Measurements from ENCODE around the gene TBCCD1. TPM values are rescaled to one million over a fixed set of nuclear protein-coding genes. Genes with fewer than 3 reads are reported as not detected.

The TBCCD1 gene
- total RNA-seq, 1 experiment from 2014 or later, result 38.7 TPM

- H3K4me2 ChIP-seq (ENCODE audit: low read depth, low read length, poor library complexity, severe bottlenecking), result no peak overlapping the region
- DNase-seq, result peak; percentile 84
Observed at GRCh38 chr3:186609247-186609868, 42.2 kb upstream of the TBCCD1 start.

GRCh38 chr3:186608624-186609215 lies 41.6 kb upstream of the TBCCD1 start:
- Histone ChIP-seq H3K27ac (ENCODE audit: low read length) (no peak overlapping the region), H2AFZ (ENCODE audit: low read length) (no peak overlapping the region), H3K9ac (ENCODE audit: low read length) (no peak overlapping the region), H3K4me2 (ENCODE audit: low read depth, low read length, poor library complexity, severe bottlenecking) (no peak overlapping the region), H3K9me2 (replicated peaks; ENCODE audit: insufficient read depth, low read length) (no peaks in the 10 kb centered on the region), H3K27me3 (ENCODE audit: low read length) (no peaks in the 10 kb centered on the region), H3K36me3 (ENCODE audit: insufficient read depth, low read length) (no peaks in the 10 kb centered on the region), H3K4me1 (ENCODE audit: low read length) (no peaks in the 10 kb centered on the region), H4K20me1 (ENCODE audit: insufficient read depth, low read depth, low read length) (no peaks in the 10 kb centered on the region), H3K79me2 (ENCODE audit: low read length) (no peaks in the 10 kb centered on the region), H3K4me3 (ENCODE audit: low read length) (no peak overlapping the region), H3K9me3 (ENCODE audit: low read length) (no peaks in the 10 kb centered on the region)
- DNase-seq, result no peak

More at GRCh38 chr3:186609247-186609868, 42.2 kb upstream of the TBCCD1 start:
- Histone ChIP-seq H3K9me2 (replicated peaks; ENCODE audit: insufficient read depth, low read length) (no peaks in the 10 kb centered on the region), H2AFZ (ENCODE audit: low read length) (no peak overlapping the region), H3K36me3 (ENCODE audit: insufficient read depth, low read length) (no peaks in the 10 kb centered on the region), H3K9ac (ENCODE audit: low read length) (no peak overlapping the region), H3K27ac (ENCODE audit: low read length) (no peak overlapping the region), H4K20me1 (ENCODE audit: insufficient read depth, low read depth, low read length) (no peaks in the 10 kb centered on the region), H3K27me3 (ENCODE audit: low read length) (no peaks in the 10 kb centered on the region), H3K4me3 (ENCODE audit: low read length) (no peak overlapping the region), H3K79me2 (ENCODE audit: low read length) (no peaks in the 10 kb centered on the region), H3K9me3 (ENCODE audit: low read length) (no peaks in the 10 kb centered on the region), H3K4me1 (ENCODE audit: low read length) (peaks cover 3% of the 10 kb centered on the region)

GRCh38 chr3:186605561-186606545 lies 38.7 kb upstream of the TBCCD1 start:
- Histone ChIP-seq H3K9ac (ENCODE audit: low read length) (no peak overlapping the region), H3K27me3 (ENCODE audit: low read length) (no peaks in the 10 kb centered on the region), H3K4me1 (ENCODE audit: low read length) (no peaks in the 10 kb centered on the region), H3K9me3 (ENCODE audit: low read length) (no peaks in the 10 kb centered on the region), H3K27ac (ENCODE audit: low read length) (no peak overlapping the region), H4K20me1 (ENCODE audit: insufficient read depth, low read depth, low read length) (no peaks in the 10 kb centered on the region), H3K9me2 (replicated peaks; ENCODE audit: insufficient read depth, low read length) (no peaks in the 10 kb centered on the region), H2AFZ (ENCODE audit: low read length) (no peak overlapping the region), H3K4me3 (ENCODE audit: low read length) (no peak overlapping the region), H3K36me3 (ENCODE audit: insufficient read depth, low read length) (no peaks in the 10 kb centered on the region), H3K79me2 (ENCODE audit: low read length) (no peaks in the 10 kb centered on the region), H3K4me2 (ENCODE audit: low read depth, low read length, poor library complexity, severe bottlenecking) (no peak overlapping the region)
- no peak for DNase-seq

- Histone ChIP-seq H2AFZ (ENCODE audit: low read length) (no peak overlapping the region), H3K79me2 (ENCODE audit: low read length) (no peaks in the 10 kb centered on the region), H3K27me3 (ENCODE audit: low read length) (no peaks in the 10 kb centered on the region), H3K9me3 (ENCODE audit: low read length) (no peaks in the 10 kb centered on the region), H3K36me3 (ENCODE audit: insufficient read depth, low read length) (no peaks in the 10 kb centered on the region), H4K20me1 (ENCODE audit: insufficient read depth, low read depth, low read length) (no peaks in the 10 kb centered on the region), H3K9ac (ENCODE audit: low read length) (no peak overlapping the region), H3K27ac (ENCODE audit: low read length) (no peak overlapping the region), H3K9me2 (replicated peaks; ENCODE audit: insufficient read depth, low read length) (no peaks in the 10 kb centered on the region), H3K4me3 (ENCODE audit: low read length) (no peak overlapping the region), H3K4me2 (ENCODE audit: low read depth, low read length, poor library complexity, severe bottlenecking) (no peak overlapping the region), H3K4me1 (ENCODE audit: low read length) (no peaks in the 10 kb centered on the region)
- no peak for DNase-seq
Observed at GRCh38 chr3:186605078-186605477, 37.9 kb upstream of the TBCCD1 start.

GRCh38 chr3:186603159-186603558 lies 36.0 kb upstream of the TBCCD1 start:
- Histone ChIP-seq H4K20me1 (ENCODE audit: insufficient read depth, low read depth, low read length) (no peaks in the 10 kb centered on the region), H3K9ac (ENCODE audit: low read length) (no peak overlapping the region), H2AFZ (ENCODE audit: low read length) (no peak overlapping the region), H3K4me1 (ENCODE audit: low read length) (no peaks in the 10 kb centered on the region), H3K27me3 (ENCODE audit: low read length) (no peaks in the 10 kb centered on the region), H3K27ac (ENCODE audit: low read length) (no peak overlapping the region), H3K9me3 (ENCODE audit: low read length) (no peaks in the 10 kb centered on the region), H3K9me2 (replicated peaks; ENCODE audit: insufficient read depth, low read length) (no peaks in the 10 kb centered on the region), H3K79me2 (ENCODE audit: low read length) (no peaks in the 10 kb centered on the region), H3K4me2 (ENCODE audit: low read depth, low read length, poor library complexity, severe bottlenecking) (no peak overlapping the region), H3K36me3 (ENCODE audit: insufficient read depth, low read length) (no peaks in the 10 kb centered on the region), H3K4me3 (ENCODE audit: low read length) (no peak overlapping the region)
- DNase-seq, result no peak

- Histone ChIP-seq H2AFZ (ENCODE audit: low read length) (no peak overlapping the region), H3K9me2 (replicated peaks; ENCODE audit: insufficient read depth, low read length) (no peaks in the 10 kb centered on the region), H3K4me1 (ENCODE audit: low read length) (no peaks in the 10 kb centered on the region), H4K20me1 (ENCODE audit: insufficient read depth, low read depth, low read length) (no peaks in the 10 kb centered on the region), H3K27ac (ENCODE audit: low read length) (no peak overlapping the region), H3K9ac (ENCODE audit: low read length) (no peak overlapping the region), H3K4me2 (ENCODE audit: low read depth, low read length, poor library complexity, severe bottlenecking) (no peak overlapping the region), H3K27me3 (ENCODE audit: low read length) (no peaks in the 10 kb centered on the region), H3K79me2 (ENCODE audit: low read length) (no peaks in the 10 kb centered on the region), H3K4me3 (ENCODE audit: low read length) (no peak overlapping the region), H3K36me3 (ENCODE audit: insufficient read depth, low read length) (no peaks in the 10 kb centered on the region), H3K9me3 (ENCODE audit: low read length) (no peaks in the 10 kb centered on the region)
- DNase-seq, result no peak
Observed at GRCh38 chr3:186600896-186601295, 33.8 kb upstream of the TBCCD1 start.

GRCh38 chr3:186599785-186600166 lies 32.6 kb upstream of the TBCCD1 start:
- no peak for DNase-seq
- Histone ChIP-seq H3K4me2 (ENCODE audit: low read depth, low read length, poor library complexity, severe bottlenecking) (no peak overlapping the region), H3K9me2 (replicated peaks; ENCODE audit: insufficient read depth, low read length) (no peaks in the 10 kb centered on the region), H2AFZ (ENCODE audit: low read length) (no peak overlapping the region), H3K27me3 (ENCODE audit: low read length) (no peaks in the 10 kb centered on the region), H4K20me1 (ENCODE audit: insufficient read depth, low read depth, low read length) (no peaks in the 10 kb centered on the region), H3K9me3 (ENCODE audit: low read length) (no peaks in the 10 kb centered on the region), H3K36me3 (ENCODE audit: insufficient read depth, low read length) (no peaks in the 10 kb centered on the region), H3K4me1 (ENCODE audit: low read length) (no peaks in the 10 kb centered on the region; the same call in 1 of the 2 replicates), H3K4me3 (ENCODE audit: low read length) (no peak overlapping the region), H3K79me2 (ENCODE audit: low read length) (no peaks in the 10 kb centered on the region), H3K27ac (ENCODE audit: low read length) (no peak overlapping the region), H3K9ac (ENCODE audit: low read length) (no peak overlapping the region)

- Histone ChIP-seq H4K20me1 (ENCODE audit: insufficient read depth, low read depth, low read length) (no peaks in the 10 kb centered on the region), H3K9me3 (ENCODE audit: low read length) (no peaks in the 10 kb centered on the region), H3K79me2 (ENCODE audit: low read length) (no peaks in the 10 kb centered on the region), H3K36me3 (ENCODE audit: insufficient read depth, low read length) (no peaks in the 10 kb centered on the region), H2AFZ (ENCODE audit: low read length) (no peak overlapping the region), H3K4me3 (ENCODE audit: low read length) (no peak overlapping the region), H3K27ac (ENCODE audit: low read length) (no peak overlapping the region), H3K9me2 (replicated peaks; ENCODE audit: insufficient read depth, low read length) (no peaks in the 10 kb centered on the region), H3K4me2 (ENCODE audit: low read depth, low read length, poor library complexity, severe bottlenecking) (no peak overlapping the region), H3K27me3 (ENCODE audit: low read length) (no peaks in the 10 kb centered on the region), H3K4me1 (ENCODE audit: low read length) (no peaks in the 10 kb centered on the region; the same call in 1 of the 2 replicates), H3K9ac (ENCODE audit: low read length) (no peak overlapping the region)
- DNase-seq, result no peak
Observed at GRCh38 chr3:186599142-186599784, 32.1 kb upstream of the TBCCD1 start.
